ENCODE results near the gene TTC21B. TPM values are rescaled to one million over a fixed set of nuclear protein-coding genes. Genes with fewer than 3 reads are reported as not detected.

TTC21B gene
- total RNA-seq, 1 experiment from 2014 or later: 20.8 TPM

- TF ChIP-seq E2F5 (CRISPR knock-in tag; IDR thresholded peaks at IDR 0.05) (no peak), ARID4B (CRISPR knock-in tag; IDR thresholded peaks at IDR 0.05; ENCODE audit: borderline replicate concordance) (no peak), PRDM15 (CRISPR knock-in tag; IDR thresholded peaks at IDR 0.05) (no peak), CREB1 (CRISPR knock-in tag; IDR thresholded peaks at IDR 0.05) (no peak), ZNF532 (CRISPR knock-in tag; IDR thresholded peaks at IDR 0.05; ENCODE audit: borderline replicate concordance) (no peak), USF1 (CRISPR knock-in tag; IDR thresholded peaks at IDR 0.05) (no peak), ZNF138 (CRISPR knock-in tag; conservative IDR thresholded peaks at IDR 0.05) (no peak), ETV6 (CRISPR knock-in tag; IDR thresholded peaks at IDR 0.05) (no peak), CBFB (CRISPR knock-in tag; IDR thresholded peaks at IDR 0.05; ENCODE audit: low read depth) (no peak), ZNF416 (CRISPR knock-in tag; IDR thresholded peaks at IDR 0.05) (no peak), EMX1 (CRISPR knock-in tag; IDR thresholded peaks at IDR 0.05) (no peak)
- Mint-ChIP-seq H3K36me3 (peaks cover 29% of the 10 kb centered on the region), H3K9me3 (no peaks in the 10 kb centered on the region), H3K4me3 (no peak overlapping the region), H3K27me3 (ENCODE audit: low read depth) (no peaks in the 10 kb centered on the region), H3K27ac (peak overlapping the region; percentile 24), H3K4me1 (no peaks in the 10 kb centered on the region)
- ATAC-seq: no peak
- CTCF ChIA-PET: no interaction called here
- no peak for DNase-seq (ENCODE audit: low spot score)
- POLR2A ChIA-PET: no interaction called here
These were observed 57.6 kb downstream of the TTC21B start for GRCh38 chr2:165895974-165896373.

- no peaks in the 10 kb centered on the region for H3K9me3 Mint-ChIP-seq
- H3K4me3 Mint-ChIP-seq: no peak overlapping the region
- ChIA-PET CTCF (no interaction called here), POLR2A (no interaction called here)
- H3K27me3 Mint-ChIP-seq (ENCODE audit: low read depth): no peaks in the 10 kb centered on the region
- peaks cover 20% of the 10 kb centered on the region for H3K36me3 Mint-ChIP-seq
- DNase-seq (ENCODE audit: low spot score) (no peak), ATAC-seq (no peak)
- no peak overlapping the region for H3K27ac Mint-ChIP-seq
- no peaks in the 10 kb centered on the region for H3K4me1 Mint-ChIP-seq
- TF ChIP-seq RELA (CRISPR knock-in tag; IDR thresholded peaks at IDR 0.05; ENCODE audit: borderline replicate concordance) (no peak), ZSCAN18 (CRISPR knock-in tag; IDR thresholded peaks at IDR 0.05) (no peak), E2F1 (CRISPR knock-in tag; IDR thresholded peaks at IDR 0.05) (no peak), ZNF671 (CRISPR knock-in tag; IDR thresholded peaks at IDR 0.05) (no peak), NR2C2 (CRISPR knock-in tag; IDR thresholded peaks at IDR 0.05) (no peak), NFYB (CRISPR knock-in tag; conservative IDR thresholded peaks at IDR 0.05; ENCODE audit: low read depth) (no peak)
These were observed 60.0 kb downstream of the TTC21B start for GRCh38 chr2:165893556-165893955.
